HK-2 (cell line): ENCODE results near the gene HTRA3.

Source experiments
- DNase-seq: peaks from one replicate; pipeline ENCODE4 v3.0.0-alpha.2; 2018; ENCODE audit not compliant: unreplicated experiment

The HTRA3 gene

DNA sequence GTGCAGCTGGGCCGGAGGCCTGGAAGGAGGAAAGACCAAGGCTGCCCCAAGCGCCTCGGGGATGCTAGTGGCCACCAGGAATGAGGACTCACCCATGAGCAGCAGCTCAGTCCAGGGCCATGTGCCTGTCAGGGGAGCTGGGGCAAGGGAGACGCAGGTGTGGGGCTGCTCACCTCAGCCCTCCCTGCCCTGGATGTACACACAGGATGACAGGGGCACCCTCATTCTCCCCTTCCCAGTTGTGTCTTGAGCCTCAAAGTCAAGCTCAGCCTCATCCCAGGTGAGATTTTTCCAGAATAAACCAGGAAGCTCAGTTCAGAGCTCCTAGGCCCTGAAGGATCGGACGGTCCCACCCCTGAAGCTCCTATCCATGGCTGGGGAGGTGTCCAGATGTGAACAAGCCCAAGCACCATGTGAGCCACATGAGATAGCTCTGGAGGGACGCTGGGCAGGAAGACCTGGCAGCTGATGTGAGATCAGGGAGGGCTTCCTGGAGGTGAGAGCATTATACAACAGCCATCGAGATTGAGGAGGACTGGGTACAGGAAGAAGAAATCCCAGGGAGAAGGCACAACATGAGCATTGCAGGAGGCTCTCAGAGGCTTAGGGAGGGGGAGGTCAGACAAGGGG is 23.0 kb downstream of the HTRA3 start:
- DNase-seq, result no peak

GRCh38 chr4:8293131-8293975 is 23.8 kb downstream of the HTRA3 start:
- DNase-seq, result no peak

DNA sequence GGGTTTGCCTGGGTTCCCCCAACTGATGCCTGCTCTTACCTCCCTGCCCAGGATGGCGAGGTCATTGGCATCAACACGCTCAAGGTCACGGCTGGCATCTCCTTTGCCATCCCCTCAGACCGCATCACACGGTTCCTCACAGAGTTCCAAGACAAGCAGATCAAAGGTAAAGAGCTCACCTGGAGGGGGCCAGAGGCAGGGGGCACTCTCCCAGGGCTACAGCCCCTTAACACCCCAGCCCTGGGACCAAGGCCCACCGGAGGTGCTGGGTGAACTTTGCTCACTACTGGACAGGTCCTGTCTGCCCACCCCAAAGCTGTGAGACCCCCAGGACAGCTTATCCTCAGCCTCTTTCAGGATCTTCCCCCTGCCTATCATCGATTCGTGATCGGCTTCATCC is 24.5 kb downstream of the HTRA3 start:
- no peak for DNase-seq

DNA sequence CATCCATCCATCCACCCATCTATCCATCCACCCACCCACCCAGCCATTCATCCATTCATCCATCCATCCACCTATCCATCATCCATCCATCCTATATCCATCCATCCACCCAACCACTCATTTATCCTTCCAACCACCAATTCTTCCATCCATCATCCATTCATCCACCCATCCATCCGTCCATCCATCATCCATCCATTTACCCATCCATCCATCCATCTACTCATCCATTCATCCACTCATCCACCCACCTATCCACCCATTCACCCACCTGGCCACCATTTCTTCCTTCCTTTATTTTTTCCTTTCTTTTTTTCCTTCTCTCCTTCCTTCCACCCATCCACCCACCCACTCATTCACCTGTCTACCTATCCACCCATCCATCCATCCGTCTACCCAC is 25.2 kb downstream of the HTRA3 start:
- DNase-seq, result no peak

- DNase-seq, result no peak
Observed at GRCh38 chr4:8295471-8295870, 25.9 kb downstream of the HTRA3 start.

DNA sequence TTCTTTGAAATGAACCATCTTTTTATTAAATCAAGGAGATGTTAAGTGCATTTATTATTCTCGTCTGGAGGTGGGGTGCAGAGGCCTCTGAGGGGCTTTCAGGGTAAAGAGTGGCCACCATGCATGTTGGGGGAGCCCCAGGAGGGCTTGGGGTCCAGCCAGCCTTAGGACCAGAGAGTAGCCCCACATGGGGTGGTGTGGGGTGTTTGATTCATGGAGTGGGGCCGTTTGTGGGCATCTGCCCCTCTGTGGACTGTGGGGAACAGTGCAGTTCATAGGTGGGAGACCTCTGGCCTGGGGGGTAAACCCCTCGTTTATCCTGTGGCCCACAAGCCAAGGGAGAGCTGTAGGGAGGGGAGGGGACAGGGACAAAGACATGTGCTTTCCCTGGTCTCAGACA is 26.9 kb downstream of the HTRA3 start:
- DNase-seq, result no peak

- no peak for DNase-seq
Observed at GRCh38 chr4:8297141-8297601, 27.6 kb downstream of the HTRA3 start.

- DNase-seq, result no peak
Observed at GRCh38 chr4:8297691-8298485, 28.3 kb downstream of the HTRA3 start.

DNA sequence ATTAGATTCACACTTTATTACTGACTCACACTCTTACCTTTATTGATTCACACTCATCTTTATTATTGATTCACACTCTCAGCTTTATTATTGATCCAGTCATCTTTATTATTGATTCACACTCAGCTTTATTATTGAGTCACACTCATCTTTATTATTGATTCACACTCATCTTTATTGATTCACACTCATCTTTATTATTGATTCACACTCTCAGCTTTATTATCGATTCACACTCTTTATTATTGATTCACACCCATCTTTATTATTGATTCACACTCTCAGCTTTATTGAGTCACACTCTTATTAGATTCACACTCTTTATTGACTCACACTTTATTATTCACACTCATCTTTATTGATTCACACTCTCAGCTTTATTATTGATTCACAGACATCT is 31.3 kb downstream of the HTRA3 start:
- no peak for DNase-seq

DNA sequence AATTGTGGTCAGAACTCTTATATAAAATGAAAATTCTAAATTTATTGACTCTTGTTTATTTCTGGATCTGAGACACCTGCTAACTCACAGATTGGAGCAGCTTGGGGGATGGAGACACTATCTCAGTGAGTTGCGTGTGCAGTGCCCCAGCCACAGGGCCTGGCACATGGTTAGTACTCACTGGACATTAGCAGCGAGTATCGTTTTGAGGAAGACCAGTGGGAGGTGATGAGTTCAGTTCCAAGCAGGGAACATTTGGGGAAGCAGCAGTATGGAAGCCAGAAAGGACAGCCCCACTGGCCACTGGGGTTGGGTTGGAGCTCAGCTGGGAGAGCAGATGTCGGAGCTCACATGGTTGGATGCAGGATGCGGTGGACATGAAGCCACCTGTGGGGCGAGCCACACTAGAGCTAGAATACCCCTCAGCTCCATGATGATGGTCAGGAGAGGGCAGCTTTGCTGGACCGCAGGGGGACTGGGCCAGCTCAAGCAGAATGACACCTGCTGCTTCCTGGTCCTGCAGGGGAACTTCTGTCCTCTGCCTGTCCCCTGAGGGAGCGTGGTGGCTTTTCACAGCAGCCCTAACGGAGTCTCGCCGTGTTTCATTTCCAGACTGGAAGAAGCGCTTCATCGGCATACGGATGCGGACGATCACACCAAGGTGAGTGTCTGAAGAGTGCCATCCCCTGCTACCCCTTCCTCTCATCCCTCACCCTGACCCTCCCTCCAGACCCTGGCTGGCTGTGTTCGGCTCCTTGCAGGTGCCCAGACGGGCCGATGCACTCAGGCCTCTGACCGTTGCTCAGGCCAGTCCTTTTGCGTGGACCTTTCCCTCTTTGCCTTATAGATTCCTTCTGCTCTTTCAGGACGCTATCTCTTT is 32.5 kb downstream of the HTRA3 start:
- no peak for DNase-seq

GRCh38 chr4:8303081-8303480 is 33.5 kb downstream of the HTRA3 start:
- no peak for DNase-seq

DNA sequence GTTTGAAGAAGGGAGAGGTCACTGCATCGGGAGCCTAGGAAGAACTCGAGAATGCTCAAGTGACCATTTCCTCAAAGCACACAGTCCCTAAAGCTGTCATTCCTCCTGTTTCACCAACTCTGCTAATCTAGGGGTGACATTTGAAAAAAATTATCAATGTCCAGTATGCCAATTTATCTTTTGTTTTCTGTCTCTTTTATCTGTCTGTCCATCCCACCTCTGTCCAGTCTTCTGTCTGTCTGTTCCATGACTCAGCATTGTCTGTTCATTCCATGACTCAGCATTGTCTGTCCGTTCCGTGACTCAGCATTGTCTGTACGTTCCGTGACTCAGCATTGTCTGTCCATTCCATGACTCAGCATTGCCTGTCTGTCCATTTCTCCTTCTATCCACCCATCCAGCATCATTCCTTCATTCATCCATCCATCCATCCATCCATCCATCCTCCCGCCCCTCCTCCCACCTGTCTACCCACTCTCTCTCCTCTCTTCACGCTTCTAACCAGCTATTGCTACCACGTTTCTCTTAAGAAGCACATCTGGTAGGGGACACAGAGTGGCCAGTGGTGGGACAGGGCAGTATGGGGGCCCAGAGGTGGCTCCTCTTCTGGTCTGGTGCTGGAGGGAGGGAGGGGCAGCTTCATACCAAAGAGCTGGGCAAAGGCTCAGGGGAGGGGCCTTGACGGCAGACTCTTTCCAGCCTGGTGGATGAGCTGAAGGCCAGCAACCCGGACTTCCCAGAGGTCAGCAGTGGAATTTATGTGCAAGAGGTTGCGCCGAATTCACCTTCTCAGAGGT is 34.1 kb downstream of the HTRA3 start:
- DNase-seq, result peak; percentile 71

- no peak for DNase-seq
Observed at GRCh38 chr4:8304827-8305695, 35.5 kb downstream of the HTRA3 start.

DNA sequence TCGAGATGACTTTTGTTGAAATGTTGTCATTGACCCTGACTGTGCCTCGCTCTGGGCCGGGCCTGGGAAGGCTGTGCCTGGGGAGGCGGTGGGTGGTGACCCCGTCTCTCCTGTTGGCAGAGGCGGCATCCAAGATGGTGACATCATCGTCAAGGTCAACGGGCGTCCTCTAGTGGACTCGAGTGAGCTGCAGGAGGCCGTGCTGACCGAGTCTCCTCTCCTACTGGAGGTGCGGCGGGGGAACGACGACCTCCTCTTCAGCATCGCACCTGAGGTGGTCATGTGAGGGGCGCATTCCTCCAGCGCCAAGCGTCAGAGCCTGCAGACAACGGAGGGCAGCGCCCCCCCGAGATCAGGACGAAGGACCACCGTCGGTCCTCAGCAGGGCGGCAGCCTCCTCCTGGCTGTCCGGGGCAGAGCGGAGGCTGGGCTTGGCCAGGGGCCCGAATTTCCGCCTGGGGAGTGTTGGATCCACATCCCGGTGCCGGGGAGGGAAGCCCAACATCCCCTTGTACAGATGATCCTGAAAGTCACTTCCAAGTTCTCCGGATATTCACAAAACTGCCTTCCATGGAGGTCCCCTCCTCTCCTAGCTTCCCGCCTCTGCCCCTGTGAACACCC is 36.4 kb downstream of the HTRA3 start:
- DNase-seq, result no peak

- DNase-seq, result no peak
Observed at GRCh38 chr4:8306511-8307021, 37.0 kb downstream of the HTRA3 start.

GRCh38 chr4:8307121-8307520 is 37.6 kb downstream of the HTRA3 start:
- no peak for DNase-seq

DNA sequence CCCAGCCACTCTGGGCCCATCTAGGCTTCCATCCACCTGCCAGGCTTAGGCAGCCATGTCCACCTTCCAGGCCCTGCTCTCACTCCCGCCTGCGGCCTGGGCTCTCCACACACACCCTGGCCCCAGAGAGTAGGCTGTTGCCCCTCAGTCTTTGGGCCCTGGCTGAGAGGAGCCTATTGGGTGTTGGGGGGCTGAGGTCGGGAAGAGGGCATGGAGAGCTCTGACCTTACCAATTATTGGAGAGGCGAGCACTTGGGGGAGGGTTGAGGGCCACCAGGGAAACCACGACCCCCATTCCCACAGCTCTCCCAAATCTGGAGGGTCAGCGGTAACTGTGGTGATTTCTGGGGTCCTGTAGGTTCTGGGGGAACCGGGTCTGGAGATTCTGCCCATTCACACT is 38.2 kb downstream of the HTRA3 start:
- no peak for DNase-seq

DNA sequence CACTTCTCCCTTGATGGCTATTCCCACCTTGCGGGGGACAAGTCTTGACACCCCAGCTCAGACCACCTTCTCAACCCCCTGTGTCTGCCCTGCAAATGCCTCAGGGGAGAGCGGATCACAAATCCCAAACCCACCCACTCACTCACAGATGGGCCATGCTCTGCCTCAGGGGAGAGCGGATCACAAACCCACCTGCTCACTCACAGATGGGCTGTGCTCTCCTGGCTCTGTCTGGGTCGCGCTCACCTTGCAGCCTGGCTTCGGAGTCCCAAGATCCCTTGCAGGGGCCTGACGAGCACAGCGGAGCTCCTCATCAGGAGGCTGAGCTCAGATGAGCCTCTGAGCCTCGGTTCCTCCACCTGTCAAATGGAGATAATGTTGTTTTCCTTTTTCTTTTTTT is 38.6 kb downstream of the HTRA3 start:
- no peak for DNase-seq
